ENCODE results near the gene MAGEB6B. TPM values are rescaled to one million over a fixed set of nuclear protein-coding genes. Genes with fewer than 3 reads are reported as not detected.

The MAGEB6B gene
- total RNA-seq = not detected in 2 replicates

GRCh38 chrX:26160301-26160700, at the start of gene MAGEB6B:
Gene MAGEB6B, plus strand, starts transcription at chrX:26160601. Its CDS starts 0 bp downstream, at chrX:26160601.

GRCh38 chrX:26138274-26138673, 22.1 kb upstream of the MAGEB6B start, which contains the start of gene MAGEB18:
Gene MAGEB18, plus strand, starts transcription at chrX:26138343. Its CDS starts 643 bp downstream, at chrX:26138986.

GRCh38 chrX:26192204-26192603, 31.8 kb downstream of the MAGEB6B start, which contains the start of gene MAGEB6:
Gene MAGEB6, plus strand, starts transcription at chrX:26192440. Its CDS starts 1,407 bp downstream, at chrX:26193847.

Other genes with a start within 250 kb of the MAGEB6B start
- not detected in 2 replicates for gene MAGEB18, start 22.3 kb upstream of the MAGEB6B start, total RNA-seq
- gene MAGEB6, start 31.8 kb downstream of the MAGEB6B start, total RNA-seq = not detected in 2 replicates
- gene MAGEB5, start 55.6 kb downstream of the MAGEB6B start, total RNA-seq = not detected in 2 replicates